GM13976 (cell line): ENCODE results near the gene CISD1.

Experiments used
- DNase-seq: peaks from one replicate; pipeline ENCODE4 v3.0.0; 2012; ENCODE audit warnings: low spot score
- in situ Hi-C: fragments of 300-500 bp; cut with MboI; formaldehyde crosslinking; loops from one replicate; pipeline ENCODE4 v1.12.0; 2022; ENCODE audit warnings: low sequenced_read_pairs, mixed read lengths, inconsistent platforms; ENCODE audit not compliant: unreplicated experiment
- TF ChIP-seq, protein P1 (sequence below): IDR thresholded peaks from 2 replicates; pipeline ENCODE4 v1.5.1; 2012; ENCODE audit warnings: borderline replicate concordance, mild to moderate bottlenecking; ENCODE audit not compliant: insufficient read depth; ENCODE audit errors: extremely low read depth, missing control alignments, control extremely low read depth

Gene CISD1

GRCh38 chr10:58293989-58294388 lies 25.0 kb downstream of the CISD1 start:
- in situ Hi-C loops, result loop anchor here (5.0 kb wide), 1 partner anchor 107 kb away; no protein-coding TSS in a partner anchor

GRCh38 chr10:58299580-58299979 lies 30.6 kb downstream of the CISD1 start:
- peak; percentile 56 for DNase-seq
- in situ Hi-C loops, result no loop called here
- TF ChIP-seq, protein P1, sequence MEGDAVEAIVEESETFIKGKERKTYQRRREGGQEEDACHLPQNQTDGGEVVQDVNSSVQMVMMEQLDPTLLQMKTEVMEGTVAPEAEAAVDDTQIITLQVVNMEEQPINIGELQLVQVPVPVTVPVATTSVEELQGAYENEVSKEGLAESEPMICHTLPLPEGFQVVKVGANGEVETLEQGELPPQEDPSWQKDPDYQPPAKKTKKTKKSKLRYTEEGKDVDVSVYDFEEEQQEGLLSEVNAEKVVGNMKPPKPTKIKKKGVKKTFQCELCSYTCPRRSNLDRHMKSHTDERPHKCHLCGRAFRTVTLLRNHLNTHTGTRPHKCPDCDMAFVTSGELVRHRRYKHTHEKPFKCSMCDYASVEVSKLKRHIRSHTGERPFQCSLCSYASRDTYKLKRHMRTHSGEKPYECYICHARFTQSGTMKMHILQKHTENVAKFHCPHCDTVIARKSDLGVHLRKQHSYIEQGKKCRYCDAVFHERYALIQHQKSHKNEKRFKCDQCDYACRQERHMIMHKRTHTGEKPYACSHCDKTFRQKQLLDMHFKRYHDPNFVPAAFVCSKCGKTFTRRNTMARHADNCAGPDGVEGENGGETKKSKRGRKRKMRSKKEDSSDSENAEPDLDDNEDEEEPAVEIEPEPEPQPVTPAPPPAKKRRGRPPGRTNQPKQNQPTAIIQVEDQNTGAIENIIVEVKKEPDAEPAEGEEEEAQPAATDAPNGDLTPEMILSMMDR, result peak; percentile 62

More at GRCh38 chr10:58293989-58294388, 25.0 kb downstream of the CISD1 start:
- no peak for DNase-seq
- TF ChIP-seq, protein P1, result no peak

DNA sequence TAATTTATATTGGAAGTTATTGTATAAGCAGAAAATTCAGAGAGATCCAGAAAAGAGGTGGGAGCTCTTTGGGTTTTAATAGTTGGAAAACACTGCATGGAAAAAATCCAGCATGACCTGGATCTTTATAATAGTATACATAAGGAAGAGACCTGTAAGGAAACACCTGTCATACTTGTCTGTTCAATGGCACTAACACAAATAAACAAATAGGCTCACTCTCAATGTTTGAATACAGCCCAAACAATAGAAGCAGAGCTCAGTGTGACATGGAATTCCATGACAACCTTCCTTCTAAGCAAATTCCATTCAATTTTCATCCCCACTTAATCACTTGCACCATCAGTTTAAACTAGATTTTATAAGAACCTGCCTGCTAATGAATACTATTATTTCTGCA lies 31.7 kb downstream of the CISD1 start:
- DNase-seq, result no peak
- TF ChIP-seq, protein P1, result no peak
- in situ Hi-C loops, result loop anchor here (25.0 kb wide), 1 partner anchor 462 kb away; no protein-coding TSS in a partner anchor

DNA sequence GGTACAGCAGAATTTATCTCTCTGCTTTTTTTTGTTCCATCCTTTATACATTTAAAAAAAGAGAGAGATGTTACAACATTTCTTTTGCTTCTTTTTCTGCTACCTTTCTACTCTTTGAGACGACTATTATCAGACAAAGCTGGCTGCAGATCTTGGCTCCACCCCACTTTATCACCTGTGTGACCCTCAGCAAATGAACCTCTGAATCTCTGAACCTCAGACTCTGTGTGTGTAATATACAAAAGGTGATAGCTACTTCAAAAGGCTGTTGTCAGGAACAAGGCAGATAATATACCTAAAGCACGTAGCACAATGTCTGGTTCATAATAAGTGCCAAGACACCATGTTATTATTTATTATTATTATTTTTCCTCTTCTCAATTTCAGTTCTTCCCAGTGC lies 33.3 kb downstream of the CISD1 start:
- in situ Hi-C loops, result loop anchor here (25.0 kb wide), 1 partner anchor 460 kb away; no protein-coding TSS in a partner anchor
- DNase-seq, result no peak
- TF ChIP-seq, protein P1, result no peak

GRCh38 chr10:58304099-58304633 lies 35.2 kb downstream of the CISD1 start:
- DNase-seq, result no peak
- TF ChIP-seq, protein P1, result no peak
- in situ Hi-C loops, result loop anchor here (25.0 kb wide), 1 partner anchor 458 kb away; no protein-coding TSS in a partner anchor

DNA sequence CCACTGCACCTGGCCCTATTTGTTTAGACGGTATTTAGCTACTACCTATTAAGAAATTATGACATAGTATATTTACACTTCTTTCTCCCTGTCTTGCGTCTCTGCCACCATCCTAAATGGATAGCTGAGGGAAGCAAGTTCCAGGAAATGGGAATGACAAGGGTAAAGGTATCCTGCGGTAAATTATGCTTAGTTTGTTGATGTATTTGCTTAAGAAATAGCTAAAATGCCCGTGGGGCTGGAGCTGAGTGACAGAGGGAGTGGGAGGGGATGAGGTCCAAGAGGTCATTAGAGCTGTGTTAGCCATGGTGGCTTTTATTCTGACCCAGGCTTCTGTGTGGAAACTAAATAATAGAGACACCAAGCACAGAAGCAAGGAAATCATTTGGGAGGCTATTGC lies 36.9 kb downstream of the CISD1 start:
- no peak for DNase-seq
- in situ Hi-C loops, result loop anchor here (25.0 kb wide), 1 partner anchor 456 kb away; no protein-coding TSS in a partner anchor
- TF ChIP-seq, protein P1, result no peak

DNA sequence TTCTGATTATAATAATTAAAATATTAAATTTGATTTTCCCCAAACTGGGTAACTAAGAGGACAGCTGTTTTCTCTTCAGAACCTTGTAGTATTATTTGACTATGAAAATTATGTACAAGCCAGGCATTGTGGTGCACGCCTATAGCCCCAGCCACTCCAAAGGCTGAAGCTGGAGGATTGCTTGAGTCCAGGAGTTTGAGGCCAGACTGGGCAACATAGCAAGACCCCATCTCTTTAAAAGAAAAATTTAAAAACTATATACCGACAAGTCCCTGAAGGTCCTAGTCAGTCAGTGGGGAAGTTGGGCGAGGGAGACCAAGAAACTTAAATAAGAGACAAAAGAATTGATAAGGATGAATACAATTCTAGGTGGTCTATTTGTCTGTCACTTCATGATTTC lies 38.7 kb downstream of the CISD1 start:
- TF ChIP-seq, protein P1, result no peak
- in situ Hi-C loops, result loop anchor here (25.0 kb wide), 1 partner anchor 455 kb away; no protein-coding TSS in a partner anchor
- no peak for DNase-seq
